ENCODE measurements around the gene CCDC74B.

DNA sequence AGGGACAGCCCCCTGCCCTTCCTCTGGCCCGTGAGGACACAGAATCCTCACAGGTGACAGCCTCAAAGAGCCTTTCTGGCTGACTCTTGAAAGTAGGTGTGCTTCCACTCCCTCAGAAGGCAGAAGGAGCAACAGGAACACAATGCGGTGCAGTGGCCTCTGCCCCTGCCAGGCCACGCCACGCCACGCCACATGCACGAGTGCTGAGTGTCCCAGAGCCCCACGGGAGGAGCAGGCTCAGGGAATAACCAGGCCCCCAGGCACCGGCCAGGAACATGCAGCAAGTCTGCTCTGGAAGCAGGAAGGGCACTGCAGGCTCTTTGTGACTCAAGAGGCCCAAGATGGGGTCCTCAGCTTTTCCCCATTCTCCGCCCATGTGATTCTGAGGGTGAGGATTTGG, 18.1 kb upstream of the CCDC74B start:
- TF ChIP-seq, protein P1, sequence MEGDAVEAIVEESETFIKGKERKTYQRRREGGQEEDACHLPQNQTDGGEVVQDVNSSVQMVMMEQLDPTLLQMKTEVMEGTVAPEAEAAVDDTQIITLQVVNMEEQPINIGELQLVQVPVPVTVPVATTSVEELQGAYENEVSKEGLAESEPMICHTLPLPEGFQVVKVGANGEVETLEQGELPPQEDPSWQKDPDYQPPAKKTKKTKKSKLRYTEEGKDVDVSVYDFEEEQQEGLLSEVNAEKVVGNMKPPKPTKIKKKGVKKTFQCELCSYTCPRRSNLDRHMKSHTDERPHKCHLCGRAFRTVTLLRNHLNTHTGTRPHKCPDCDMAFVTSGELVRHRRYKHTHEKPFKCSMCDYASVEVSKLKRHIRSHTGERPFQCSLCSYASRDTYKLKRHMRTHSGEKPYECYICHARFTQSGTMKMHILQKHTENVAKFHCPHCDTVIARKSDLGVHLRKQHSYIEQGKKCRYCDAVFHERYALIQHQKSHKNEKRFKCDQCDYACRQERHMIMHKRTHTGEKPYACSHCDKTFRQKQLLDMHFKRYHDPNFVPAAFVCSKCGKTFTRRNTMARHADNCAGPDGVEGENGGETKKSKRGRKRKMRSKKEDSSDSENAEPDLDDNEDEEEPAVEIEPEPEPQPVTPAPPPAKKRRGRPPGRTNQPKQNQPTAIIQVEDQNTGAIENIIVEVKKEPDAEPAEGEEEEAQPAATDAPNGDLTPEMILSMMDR (optimal IDR thresholded peaks at IDR 0.05 in 1 of 3, IDR thresholded peaks at IDR 0.05 in 1 of 3, conservative IDR thresholded peaks at IDR 0.05 in 1 of 3; ENCODE audit: extremely low read depth in 1 of 3, insufficient read depth in 2 of 3, low read length in 3 of 3) = no peak
- TF ChIP-seq EZH2 (IDR thresholded peaks at IDR 0.05; ENCODE audit: low read length) = no peak
